ENCODE data around the gene R3HDM2. TPM values are rescaled to one million over a fixed set of nuclear protein-coding genes. Genes with fewer than 3 reads are reported as not detected.

R3HDM2 gene
- total and polyA plus RNA-seq, 2 of the 13 experiments (the other 11 are each of a cell fraction or from before 2014, with no cell fraction given) = 11.1 to 23.5 TPM

GRCh38 chr12:57419495-57419894 is 11.3 kb downstream of the R3HDM2 start:
- ATAC-seq = no peak
- no peak overlapping the region for H2AFZ ChIP-seq (ENCODE audit: low read length)
- no peak overlapping the region for H3K27ac ChIP-seq (ENCODE audit: extremely low read length, insufficient read depth, low read length)
- 96% methylated on average over 2 of the region's 2 CpGs for WGBS (ENCODE audit: low lambda C conversion rate)
- no peaks in the 10 kb centered on the region for H4K20me1 ChIP-seq (ENCODE audit: insufficient read depth, low read length)
- H3K27me3 ChIP-seq (ENCODE audit: control insufficient read depth in 1 of 2, insufficient read depth in 2 of 2, low read length in 2 of 2) = no peaks in the 10 kb centered on the region
- H3K79me2 ChIP-seq (ENCODE audit: insufficient read depth, low read length) = no peaks in the 10 kb centered on the region
- no peak overlapping the region for H3K4me2 ChIP-seq (ENCODE audit: low read depth, low read length)
- no peak overlapping the region for H3K4me3 ChIP-seq (replicated peaks in 1 of 3; ENCODE audit: insufficient read depth in 1 of 3, low read depth in 2 of 3, low read length in 3 of 3)
- H3K9me3 ChIP-seq (ENCODE audit: low read length) = no peaks in the 10 kb centered on the region
- no peaks in the 10 kb centered on the region for H3K4me1 ChIP-seq (ENCODE audit: insufficient read depth, low read length)
- FAIRE-seq = no peak
- BruUV-seq (replicated peaks) = no TSS peak
- H3K9ac ChIP-seq (ENCODE audit: insufficient read depth, low read depth, low read length) = no peak overlapping the region
- no peak for DNase-seq (ENCODE audit: low spot score)
- intact Hi-C loops (cut with micrococcal nuclease; ENCODE audit: unreplicated experiment) = no loop called here
- H3K36me3 ChIP-seq (replicated peaks in 1 of 2; ENCODE audit: control insufficient read depth in 1 of 2, insufficient read depth in 2 of 2, low read length in 2 of 2) = no peaks in the 10 kb centered on the region; a peak in 2 of 5 replicates
- TF ChIP-seq NR2F6 (IDR thresholded peaks at IDR 0.05) (no peak), NR2F6 (CRISPR knock-in tag; IDR thresholded peaks at IDR 0.05) (no peak), AKAP8 (CRISPR knock-in tag; IDR thresholded peaks at IDR 0.05) (no peak), PHF8 (CRISPR knock-in tag; IDR thresholded peaks at IDR 0.05) (no peak), NCOA5 (CRISPR knock-in tag; IDR thresholded peaks at IDR 0.05) (no peak), ZNF337 (CRISPR knock-in tag; IDR thresholded peaks at IDR 0.05; ENCODE audit: borderline replicate concordance, low read depth) (no peak), ZNF512B (CRISPR knock-in tag; IDR thresholded peaks at IDR 0.05; ENCODE audit: borderline replicate concordance) (no peak), RAD51 (IDR thresholded peaks at IDR 0.05; ENCODE audit: borderline replicate concordance) (no peak), TFAP4 (IDR thresholded peaks at IDR 0.05; ENCODE audit: borderline replicate concordance, low read depth) (no peak), ZNF781 (CRISPR knock-in tag; IDR thresholded peaks at IDR 0.05; ENCODE audit: borderline replicate concordance, not compliant biosample characterization) (no peak), MTF2 (CRISPR knock-in tag; IDR thresholded peaks at IDR 0.05; ENCODE audit: borderline replicate concordance) (no peak), FOSL1 (CRISPR knock-in tag; IDR thresholded peaks at IDR 0.05; ENCODE audit: borderline replicate concordance) (no peak), ZNF547 (CRISPR knock-in tag; IDR thresholded peaks at IDR 0.05) (no peak), KLF11 (CRISPR knock-in tag; IDR thresholded peaks at IDR 0.05) (no peak)
- CTCF ChIA-PET (ENCODE audit: low intra/inter-chr PET ratio, low total read pairs) = no interaction called here
- in situ Hi-C loops (cut with HindIII; ENCODE audit: extremely low pct_ligation_motif_present, low pct_unique_long_range_greater_than_20kb) = no loop called here
- POLR2A ChIA-PET = no interaction called here
